ENCODE data around the gene FAP. TPM values are rescaled to one million over a fixed set of nuclear protein-coding genes. Genes with fewer than 3 reads are reported as not detected.

Gene FAP
- total and polyA plus RNA-seq, 3 donors from 2014 or later: 1.2 to 5.6 (median 2.6) TPM

GRCh38 chr2:162226836-162227235 lies 16.4 kb downstream of the FAP start:
- TF ChIP-seq, protein P1, sequence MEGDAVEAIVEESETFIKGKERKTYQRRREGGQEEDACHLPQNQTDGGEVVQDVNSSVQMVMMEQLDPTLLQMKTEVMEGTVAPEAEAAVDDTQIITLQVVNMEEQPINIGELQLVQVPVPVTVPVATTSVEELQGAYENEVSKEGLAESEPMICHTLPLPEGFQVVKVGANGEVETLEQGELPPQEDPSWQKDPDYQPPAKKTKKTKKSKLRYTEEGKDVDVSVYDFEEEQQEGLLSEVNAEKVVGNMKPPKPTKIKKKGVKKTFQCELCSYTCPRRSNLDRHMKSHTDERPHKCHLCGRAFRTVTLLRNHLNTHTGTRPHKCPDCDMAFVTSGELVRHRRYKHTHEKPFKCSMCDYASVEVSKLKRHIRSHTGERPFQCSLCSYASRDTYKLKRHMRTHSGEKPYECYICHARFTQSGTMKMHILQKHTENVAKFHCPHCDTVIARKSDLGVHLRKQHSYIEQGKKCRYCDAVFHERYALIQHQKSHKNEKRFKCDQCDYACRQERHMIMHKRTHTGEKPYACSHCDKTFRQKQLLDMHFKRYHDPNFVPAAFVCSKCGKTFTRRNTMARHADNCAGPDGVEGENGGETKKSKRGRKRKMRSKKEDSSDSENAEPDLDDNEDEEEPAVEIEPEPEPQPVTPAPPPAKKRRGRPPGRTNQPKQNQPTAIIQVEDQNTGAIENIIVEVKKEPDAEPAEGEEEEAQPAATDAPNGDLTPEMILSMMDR (IDR thresholded peaks at IDR 0.05): no peak
- TF ChIP-seq POLR2A (IDR thresholded peaks at IDR 0.05): no peak
- Histone ChIP-seq H3K4me1 (no peaks in the 10 kb centered on the region), H3K27ac (no peak overlapping the region), H3K27me3 (no peaks in the 10 kb centered on the region), H3K4me3 (no peak overlapping the region), H3K36me3 (ENCODE audit: low read depth, missing control alignments) (no peaks in the 10 kb centered on the region), H3K9me3 (no peaks in the 10 kb centered on the region)
- DNase-seq: no peak
- intact Hi-C loops (cut with DNase I; ENCODE audit: low total_unique reads): loop anchor here (10.0 kb wide), 1 partner anchor 78 kb away; no protein-coding TSS in a partner anchor

DNA sequence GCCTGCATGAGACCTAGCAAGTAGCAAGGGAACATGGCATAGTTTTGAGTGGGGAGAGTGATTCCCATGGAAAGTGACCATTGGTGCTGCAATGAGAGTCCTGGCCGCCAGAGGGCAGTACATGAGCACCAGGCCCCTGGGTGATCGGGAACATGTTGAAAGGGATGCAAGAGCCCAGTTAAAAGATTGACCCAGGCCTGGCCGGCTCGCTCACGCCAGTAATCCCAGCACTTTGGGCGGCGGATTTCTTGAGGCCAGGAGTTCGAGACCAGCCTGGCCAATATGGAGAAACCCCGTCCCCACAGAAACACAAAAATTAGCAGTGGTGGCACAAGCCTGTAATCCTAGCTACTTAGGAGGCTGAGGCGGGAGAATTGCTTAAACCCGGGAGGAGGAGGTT lies 22.2 kb downstream of the FAP start:
- Histone ChIP-seq H3K27me3 (no peaks in the 10 kb centered on the region), H3K9me3 (no peaks in the 10 kb centered on the region), H3K27ac (no peak overlapping the region), H3K4me1 (no peaks in the 10 kb centered on the region), H3K36me3 (ENCODE audit: low read depth, missing control alignments) (no peaks in the 10 kb centered on the region), H3K4me3 (no peak overlapping the region)
- peak; percentile 84 for DNase-seq
- intact Hi-C loops (cut with DNase I; ENCODE audit: low total_unique reads): loop anchor here (10.0 kb wide), 1 partner anchor 84 kb away; no protein-coding TSS in a partner anchor
- TF ChIP-seq POLR2A (IDR thresholded peaks at IDR 0.05): no peak
- TF ChIP-seq, protein P1 (IDR thresholded peaks at IDR 0.05): peak; percentile 72 to 88 (median 72)
- WGBS, 2 donors: 57 to 65% methylated on average over 9 to 11 of the region's 11 CpGs

DNA sequence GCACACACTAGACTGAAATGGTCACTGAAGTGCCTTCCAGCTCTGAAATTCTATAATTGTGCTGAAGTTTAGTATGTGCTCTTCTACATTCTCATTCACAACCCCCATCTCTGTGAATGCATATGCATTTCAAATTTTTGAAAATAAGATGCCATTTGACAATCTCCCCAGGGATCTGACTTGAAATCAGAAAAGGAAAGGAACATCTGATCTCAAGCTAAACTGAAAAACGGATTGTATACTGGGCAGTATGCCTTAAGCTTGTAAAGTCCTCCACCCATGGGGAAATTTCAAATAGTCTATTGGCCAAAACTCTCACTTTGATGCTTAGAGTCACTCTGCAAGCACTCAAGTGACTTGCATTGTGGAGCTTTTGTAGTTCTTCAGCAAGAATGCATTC lies 22.9 kb downstream of the FAP start:
- Histone ChIP-seq H3K4me1 (no peaks in the 10 kb centered on the region), H3K4me3 (no peak overlapping the region), H3K27ac (no peak overlapping the region), H3K9me3 (no peaks in the 10 kb centered on the region), H3K36me3 (ENCODE audit: low read depth, missing control alignments) (no peaks in the 10 kb centered on the region), H3K27me3 (no peaks in the 10 kb centered on the region)
- TF ChIP-seq, protein P1 (IDR thresholded peaks at IDR 0.05): no peak
- no peak for TF ChIP-seq POLR2A (IDR thresholded peaks at IDR 0.05)
- no peak for DNase-seq
- WGBS, 2 donors: 54 to 65% methylated on average over 1 of the region's 1 CpG
- intact Hi-C loops (cut with DNase I; ENCODE audit: low total_unique reads): loop anchor here (10.0 kb wide), 1 partner anchor 84 kb away; no protein-coding TSS in a partner anchor

- no peaks in the 10 kb centered on the region for H3K9me3 ChIP-seq
- WGBS, 2 donors: 74 to 84% methylated on average over 4 of the region's 4 CpGs
- DNase-seq: no peak
Measured at GRCh38 chr2:162219426-162219825, 23.8 kb downstream of the FAP start.

GRCh38 chr2:162217598-162217997 lies 25.6 kb downstream of the FAP start:
- no peak for DNase-seq
- TF ChIP-seq, protein P1 (IDR thresholded peaks at IDR 0.05): no peak
- TF ChIP-seq POLR2A (IDR thresholded peaks at IDR 0.05): no peak
- intact Hi-C loops (cut with DNase I; ENCODE audit: low total_unique reads): no loop called here
- 85 to 97% methylated on average over 1 of the region's 1 CpG for WGBS, 2 donors
- H3K27me3 ChIP-seq: no peaks in the 10 kb centered on the region
- H3K36me3 ChIP-seq (ENCODE audit: low read depth, missing control alignments): no peaks in the 10 kb centered on the region
- no peak overlapping the region for H3K27ac ChIP-seq
- no peaks in the 10 kb centered on the region for H3K4me1 ChIP-seq
- no peaks in the 10 kb centered on the region for H3K9me3 ChIP-seq
- H3K4me3 ChIP-seq: no peak overlapping the region

More at GRCh38 chr2:162219426-162219825, 23.8 kb downstream of the FAP start:
- no peaks in the 10 kb centered on the region for H3K36me3 ChIP-seq (ENCODE audit: low read depth, missing control alignments)
- no peak overlapping the region for H3K27ac ChIP-seq
- TF ChIP-seq POLR2A (IDR thresholded peaks at IDR 0.05): no peak
- TF ChIP-seq, protein P1 (IDR thresholded peaks at IDR 0.05): no peak
- intact Hi-C loops (cut with DNase I; ENCODE audit: low total_unique reads): no loop called here
- no peaks in the 10 kb centered on the region for H3K27me3 ChIP-seq
- no peaks in the 10 kb centered on the region for H3K4me1 ChIP-seq
- no peak overlapping the region for H3K4me3 ChIP-seq

Data from testis (tissue), 3 donors.